ACC112 (cell line): ENCODE data around the gene WDR83.
"Not testable (repeated sequence)": the region's sequence is repeated elsewhere in the genome, so short reads cannot be mapped to it uniquely, and the experiment has no call there.

Experiments
- H2AFZ ChIP-seq: fragments of 200-600 bp; sonication (generic); one replicate; pipeline ENCODE4 v1.6.0; 2017; ENCODE audit warnings: antibody characterized with exemption, low read length; ENCODE audit not compliant: unreplicated experiment
- H3K27ac ChIP-seq: fragments of 200-600 bp; sonication (generic); 2 replicates; pipeline ENCODE4 v1.5.1; 2014; ENCODE audit warnings: low read depth, mild to moderate bottlenecking, antibody characterized with exemption, low read length, moderate library complexity
- H3K27me3 ChIP-seq: fragments of 200-600 bp; sonication (generic); 2 replicates; pipeline ENCODE4 v1.6.1; 2014; ENCODE audit warnings: mild to moderate bottlenecking, antibody characterized with exemption, low read length, moderate library complexity, mixed read lengths; ENCODE audit not compliant: insufficient read depth
- H3K36me3 ChIP-seq: fragments of 200-600 bp; sonication (generic); 2 replicates; pipeline ENCODE4 v1.6.1; 2016; ENCODE audit warnings: mild to moderate bottlenecking, antibody characterized with exemption, low read length, moderate library complexity, mixed read lengths; ENCODE audit not compliant: insufficient read depth
- H3K4me1 ChIP-seq: fragments of 200-600 bp; sonication (generic); one replicate; pipeline ENCODE4 v1.6.1; 2016; ENCODE audit warnings: low read length, mixed read lengths; ENCODE audit not compliant: insufficient read depth, unreplicated experiment, control insufficient read depth
- H3K4me3 ChIP-seq: fragments of 200-600 bp; sonication (generic); 2 replicates; pipeline ENCODE4 v1.5.1; 2014; ENCODE audit warnings: mild to moderate bottlenecking, low read depth, low read length
- H3K79me2 ChIP-seq: fragments of 200-600 bp; sonication (generic); one replicate; pipeline ENCODE4 v1.6.0; 2016; ENCODE audit warnings: low read length; ENCODE audit not compliant: control insufficient read depth, unreplicated experiment, insufficient read depth

WDR83 gene

DNA sequence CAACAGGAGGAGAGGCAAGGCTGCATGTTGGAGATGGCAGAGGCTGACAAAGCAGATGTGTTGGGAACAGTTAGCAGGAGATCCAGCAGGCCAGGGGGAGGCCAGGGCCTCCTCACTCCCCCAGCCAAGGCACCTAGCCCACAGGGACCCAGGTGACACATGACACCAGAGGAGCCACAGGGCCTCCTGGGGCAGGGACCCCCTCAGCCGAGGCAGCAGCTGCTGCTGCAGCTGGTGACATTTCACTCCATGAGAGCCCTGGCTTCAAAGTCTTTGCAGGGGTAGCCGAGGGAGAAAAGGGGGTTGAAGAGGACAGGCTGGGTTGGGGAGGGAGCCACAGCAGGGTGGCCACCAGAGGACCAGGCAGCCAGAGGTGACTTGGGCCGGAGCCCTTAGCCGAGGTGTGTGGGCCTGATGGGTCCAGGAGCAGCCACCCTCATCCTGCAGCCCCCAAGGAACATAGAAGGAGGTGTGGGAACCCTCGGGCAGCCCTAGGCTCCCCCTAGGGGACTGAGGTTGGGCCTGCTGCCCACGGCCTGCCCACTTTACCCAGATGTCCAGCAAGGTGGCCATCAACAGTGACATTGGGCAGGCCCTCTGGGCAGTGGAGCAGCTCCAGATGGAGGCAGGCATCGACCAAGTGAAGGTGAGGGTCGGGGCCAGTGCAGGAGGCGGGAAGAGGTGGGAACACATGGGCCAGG lies 21.0 kb downstream of the WDR83 start, which contains the start of gene GNG14:
TSS of gene GNG14 (plus strand) at position 503 of the 701 bp plus-strand sequence. CDS start at position 554, 51 bp downstream.
- H3K4me1 ChIP-seq: no peaks in the 10 kb centered on the region
- no peak within 1 kb of the TSS for H2AFZ ChIP-seq
- no peaks in the 10 kb centered on the region for H3K27me3 ChIP-seq

DNA sequence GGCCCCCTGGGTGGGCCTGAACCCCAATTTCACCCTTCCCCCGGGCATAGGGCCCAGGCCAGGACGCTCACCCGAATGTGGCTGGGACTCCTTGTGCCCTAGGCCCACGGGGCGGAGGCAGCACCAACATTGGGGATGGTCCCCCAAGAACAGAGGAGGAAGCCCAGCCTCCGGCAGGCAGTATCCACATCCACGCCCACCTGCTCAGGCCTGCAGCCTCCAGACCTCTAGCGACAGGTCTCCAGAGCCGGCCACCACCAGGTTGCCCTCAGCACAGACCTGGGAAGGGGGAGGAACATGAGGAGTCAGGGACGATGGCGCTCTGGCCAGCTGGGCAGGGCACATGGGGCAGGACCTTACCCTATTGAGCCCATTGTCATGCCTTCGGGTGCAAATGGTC lies 22.4 kb downstream of the WDR83 start:
- no peaks in the 10 kb centered on the region for H3K27me3 ChIP-seq
- no peak overlapping the region for H3K4me3 ChIP-seq
- H3K36me3 ChIP-seq: no peaks in the 10 kb centered on the region
- no peaks in the 10 kb centered on the region for H3K4me1 ChIP-seq
- no peaks in the 10 kb centered on the region for H3K79me2 ChIP-seq
- H3K27ac ChIP-seq: no peak overlapping the region
- no peak overlapping the region for H2AFZ ChIP-seq

More for the DNA sequence above, 21.0 kb downstream of the WDR83 start, which contains the start of gene GNG14:
- no peak within 1 kb of the TSS for H3K4me3 ChIP-seq
- H3K36me3 ChIP-seq: no peaks in the 10 kb centered on the region
- no peaks in the 10 kb centered on the region for H3K79me2 ChIP-seq
- no peak within 1 kb of the TSS for H3K27ac ChIP-seq

DNA sequence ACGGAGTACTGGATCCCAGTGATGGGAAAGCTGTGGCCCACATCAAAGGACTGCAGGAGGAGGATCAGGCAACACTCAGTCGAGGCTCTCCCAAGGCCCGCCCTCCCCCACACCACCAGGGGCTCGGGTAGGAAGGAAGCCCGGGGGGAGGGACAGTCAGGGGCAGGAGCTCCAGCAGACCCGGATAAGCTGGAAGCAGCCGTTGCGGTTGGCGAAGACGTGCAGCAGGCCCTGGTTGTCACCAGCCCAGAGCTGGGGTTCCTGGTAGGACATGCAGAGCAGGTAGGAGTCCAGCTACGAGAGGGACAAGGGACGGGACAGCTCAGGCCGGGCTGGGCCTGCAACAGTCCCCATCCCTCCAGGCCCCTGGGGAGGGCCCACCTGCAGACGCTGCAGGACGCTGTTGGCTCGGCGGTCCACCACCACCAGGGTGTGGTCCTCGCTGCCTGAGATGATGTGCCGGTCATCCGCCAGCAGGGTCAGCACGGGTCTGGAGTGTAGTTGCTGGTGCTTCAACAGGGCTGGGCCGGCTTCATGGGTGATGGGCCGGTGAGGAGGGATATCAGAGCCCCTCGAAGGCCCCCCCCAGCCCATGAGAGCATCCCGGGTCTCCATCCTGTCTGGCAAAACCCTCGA lies 23.1 kb downstream of the WDR83 start:
- H3K36me3 ChIP-seq: no peaks in the 10 kb centered on the region
- H3K4me3 ChIP-seq: no peak overlapping the region
- H3K27ac ChIP-seq: no peak overlapping the region
- H2AFZ ChIP-seq: no peak overlapping the region
- no peaks in the 10 kb centered on the region for H3K4me1 ChIP-seq
- no peaks in the 10 kb centered on the region for H3K27me3 ChIP-seq
- H3K79me2 ChIP-seq: no peaks in the 10 kb centered on the region

DNA sequence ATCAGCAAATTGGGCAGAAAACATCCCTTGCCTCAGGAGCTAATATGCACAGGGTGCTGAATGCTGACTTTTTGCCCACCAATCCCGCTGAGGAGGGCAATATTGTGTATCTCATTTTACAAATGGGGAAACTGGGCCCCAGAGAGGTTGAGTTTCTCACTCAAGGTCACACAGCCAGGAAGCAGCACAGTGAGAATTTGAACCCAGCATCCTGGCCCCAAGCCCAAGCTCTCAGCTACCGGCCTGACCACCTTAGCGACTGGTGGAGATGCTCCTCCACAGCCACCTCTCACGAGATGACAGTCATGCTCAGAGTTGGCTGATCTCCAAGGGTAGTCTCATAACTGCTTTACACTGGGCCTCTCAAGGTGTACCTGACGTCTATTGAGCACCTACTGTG lies 26.4 kb downstream of the WDR83 start:
- Histone ChIP-seq H3K4me3 (no peak overlapping the region), H3K27me3 (no peaks in the 10 kb centered on the region), H3K36me3 (no peaks in the 10 kb centered on the region), H2AFZ (no peak overlapping the region), H3K27ac (no peak overlapping the region), H3K79me2 (no peaks in the 10 kb centered on the region), H3K4me1 (peaks cover 8% of the 10 kb centered on the region)

DNA sequence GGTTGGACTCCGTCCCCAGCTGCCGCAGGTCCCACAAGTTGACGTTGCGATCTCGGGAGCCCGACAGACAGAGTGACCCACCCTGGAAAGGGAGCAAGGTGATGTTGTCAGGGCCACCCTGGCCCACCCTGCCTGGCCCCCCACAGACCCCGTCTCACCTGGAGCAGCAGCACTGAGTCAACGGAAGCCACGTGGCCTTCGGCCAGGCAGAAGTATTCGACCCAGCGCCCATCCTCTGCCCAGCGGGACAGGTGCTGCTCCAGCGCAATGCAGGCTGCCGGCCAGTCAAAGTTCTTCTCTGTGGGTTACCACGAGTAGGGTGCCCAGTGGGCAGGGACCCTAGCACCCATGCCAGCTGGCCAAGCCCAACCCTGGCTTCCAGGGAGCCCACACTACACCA lies 28.0 kb downstream of the WDR83 start:
- Histone ChIP-seq H3K27ac (no peak overlapping the region), H3K36me3 (no peaks in the 10 kb centered on the region), H2AFZ (no peak overlapping the region)

DNA sequence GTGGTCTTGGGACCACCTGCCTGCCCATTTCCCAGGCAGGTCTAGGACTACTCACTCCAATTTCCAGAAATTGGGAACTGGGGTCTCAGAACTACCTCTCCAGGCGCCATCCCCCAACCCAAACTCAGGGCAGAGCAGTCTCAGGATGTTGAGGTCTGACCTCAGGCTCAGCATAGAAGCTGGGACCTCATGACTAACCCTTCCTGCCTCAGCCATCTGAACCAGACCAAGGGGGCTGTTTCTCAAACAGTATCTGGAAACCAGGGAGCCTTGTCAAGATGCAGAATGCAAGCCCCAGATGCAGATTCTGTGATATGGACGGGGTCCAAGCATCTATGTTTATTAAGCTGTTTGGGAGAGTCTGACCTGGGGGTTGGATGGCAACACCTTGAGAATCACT lies 28.5 kb downstream of the WDR83 start:
- H3K36me3 ChIP-seq: no peaks in the 10 kb centered on the region
- H3K27me3 ChIP-seq: no peaks in the 10 kb centered on the region
- H3K79me2 ChIP-seq: no peaks in the 10 kb centered on the region
- peaks cover 8% of the 10 kb centered on the region for H3K4me1 ChIP-seq
- peak overlapping the region; percentile 92 for H3K4me3 ChIP-seq
- H3K27ac ChIP-seq: no peak overlapping the region
- no peak overlapping the region for H2AFZ ChIP-seq

More for the DNA sequence above, 28.0 kb downstream of the WDR83 start:
- H3K4me3 ChIP-seq: peak overlapping the region; percentile 92; the same call in 1 of the 2 replicates
- no peaks in the 10 kb centered on the region for H3K79me2 ChIP-seq
- no peaks in the 10 kb centered on the region for H3K27me3 ChIP-seq
- H3K4me1 ChIP-seq: peaks cover 8% of the 10 kb centered on the region

DNA sequence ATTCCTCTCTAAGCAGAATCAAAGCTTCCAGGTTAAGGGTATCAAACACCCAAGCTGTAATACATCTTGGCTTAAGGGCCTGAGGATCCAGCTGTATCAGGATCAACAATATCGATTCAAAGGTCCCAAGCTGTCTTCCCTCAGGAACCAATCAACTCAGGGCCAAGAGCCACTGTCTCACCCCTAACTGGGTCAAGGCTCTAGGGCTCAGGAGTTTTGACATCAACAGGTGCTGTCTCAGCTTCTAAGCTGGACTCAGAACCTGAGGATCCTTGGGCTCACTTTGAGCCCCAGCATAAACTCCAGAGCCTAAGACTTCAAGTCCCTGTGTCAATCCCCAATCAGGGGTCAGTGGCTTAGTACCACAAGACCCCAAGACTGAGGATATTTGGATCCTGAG lies 28.9 kb downstream of the WDR83 start:
- no peaks in the 10 kb centered on the region for H3K27me3 ChIP-seq
- H3K27ac ChIP-seq: no peak overlapping the region
- peaks cover 8% of the 10 kb centered on the region for H3K4me1 ChIP-seq
- H2AFZ ChIP-seq: peak overlapping the region; percentile 32
- H3K79me2 ChIP-seq: no peaks in the 10 kb centered on the region
- H3K36me3 ChIP-seq: no peaks in the 10 kb centered on the region
- H3K4me3 ChIP-seq: peak overlapping the region; percentile 92

DNA sequence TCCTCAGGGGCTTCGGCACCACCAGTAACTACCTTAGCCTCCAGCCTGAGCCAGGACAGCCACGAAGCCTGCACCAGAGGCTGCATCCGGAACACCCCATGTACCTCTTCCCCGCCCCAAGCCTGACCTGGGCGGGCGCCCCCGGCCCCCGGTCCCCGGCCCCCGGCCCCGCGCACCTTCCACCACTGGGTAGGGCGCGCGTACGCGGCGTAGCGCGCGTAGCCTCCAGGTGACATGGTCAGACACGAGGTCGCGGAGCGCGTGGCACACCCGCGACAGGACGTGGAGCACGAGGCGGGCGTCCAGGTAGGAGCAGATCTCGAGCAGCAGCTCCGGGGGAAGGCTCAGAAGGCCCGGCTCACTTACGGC lies 29.4 kb downstream of the WDR83 start:
- H3K36me3 ChIP-seq: no peaks in the 10 kb centered on the region
- peak overlapping the region; percentile 92 for H3K4me3 ChIP-seq
- no peak overlapping the region for H3K27ac ChIP-seq
- no peaks in the 10 kb centered on the region for H3K79me2 ChIP-seq
- peak overlapping the region; percentile 32 for H2AFZ ChIP-seq
- no peaks in the 10 kb centered on the region for H3K27me3 ChIP-seq
- H3K4me1 ChIP-seq: peaks cover 8% of the 10 kb centered on the region

DNA sequence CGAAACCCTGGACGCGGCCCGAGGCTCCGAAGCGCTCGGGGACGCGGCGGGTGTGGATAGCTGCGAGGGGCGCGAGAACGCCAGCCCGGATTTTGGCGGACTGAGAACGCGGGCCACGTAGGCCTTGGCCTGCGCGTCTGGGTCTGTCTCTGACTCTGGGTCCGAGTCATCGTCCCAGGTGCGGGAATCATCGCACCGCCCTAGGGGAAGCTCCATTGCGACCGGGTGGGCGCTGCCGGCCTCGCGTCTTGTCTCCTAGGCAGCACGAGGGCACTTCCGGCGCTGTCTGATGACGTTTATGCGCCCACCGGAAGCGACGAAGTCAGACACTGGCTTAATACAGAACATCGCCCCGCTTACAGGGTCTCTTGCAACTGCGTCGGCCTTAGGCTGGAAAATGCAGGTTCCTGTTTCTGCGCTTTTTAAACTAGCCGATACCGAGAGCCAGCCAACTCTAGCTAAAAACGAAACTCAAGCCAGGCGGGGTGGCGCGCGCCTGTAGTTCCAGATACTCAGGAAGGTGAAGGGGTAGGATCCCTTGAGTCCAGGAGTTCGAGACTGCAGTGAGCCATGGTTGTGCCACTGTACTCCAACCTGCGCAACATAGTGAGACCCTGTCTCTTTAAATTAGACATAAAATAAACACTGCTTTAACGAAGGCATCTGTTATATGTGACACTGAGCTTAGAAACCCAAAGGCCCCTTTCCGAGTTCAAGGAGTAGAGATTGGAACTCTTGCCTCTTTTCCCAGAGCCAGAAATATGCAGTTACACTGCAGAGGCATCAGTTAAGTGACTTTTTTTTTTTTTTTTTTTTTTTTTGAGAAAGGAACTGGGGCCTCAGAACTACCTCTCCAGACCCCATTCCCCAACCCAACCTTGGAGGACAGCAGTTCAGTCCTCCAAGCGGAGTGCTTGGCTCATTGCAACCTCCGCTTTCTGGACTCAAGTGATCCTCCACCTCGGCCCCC lies 30.0 kb downstream of the WDR83 start, which contains the start of gene FBXW9:
TSS of gene FBXW9 (minus strand) at position 266 of the 970 bp plus-strand sequence. CDS start at position 216, 50 bp downstream.
- peak within 1 kb of the TSS; percentile 60 for H3K27ac ChIP-seq
- H2AFZ ChIP-seq: peak within 1 kb of the TSS; percentile 39
- H3K27me3 ChIP-seq: no peaks in the 10 kb centered on the region
- H3K4me3 ChIP-seq: peak within 1 kb of the TSS; percentile 92
- peaks cover 8% of the 10 kb centered on the region for H3K4me1 ChIP-seq
- no peaks in the 10 kb centered on the region for H3K79me2 ChIP-seq
- no peaks in the 10 kb centered on the region for H3K36me3 ChIP-seq

DNA sequence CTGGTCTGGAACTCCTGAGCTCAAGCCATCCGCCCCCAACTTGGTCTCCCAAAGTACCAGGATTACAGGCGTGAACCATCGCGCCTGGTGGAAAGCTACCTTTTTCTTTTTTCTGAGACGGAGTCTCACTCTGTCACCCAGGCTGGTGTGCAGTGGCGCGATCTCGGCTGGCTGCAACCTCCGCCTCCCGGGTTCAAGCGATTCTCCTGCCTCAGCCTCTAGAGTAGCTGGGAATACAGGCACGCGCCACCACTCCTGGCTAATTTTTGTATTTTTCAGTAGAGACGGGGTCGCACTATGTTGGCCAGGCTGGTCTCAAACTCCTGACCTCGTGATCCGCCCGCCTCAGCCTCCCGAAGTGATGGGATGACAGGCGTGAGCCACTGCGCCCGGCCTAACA lies 30.8 kb downstream of the WDR83 start:
- not testable (repeated sequence) for H3K79me2 ChIP-seq, H3K36me3 ChIP-seq, H3K4me1 ChIP-seq, H3K27ac ChIP-seq, H2AFZ ChIP-seq, H3K4me3 ChIP-seq, H3K27me3 ChIP-seq
